HepG2 (cell line): ENCODE results near the gene IL27RA. TPM values are rescaled to one million over a fixed set of nuclear protein-coding genes. Genes with fewer than 3 reads are reported as not detected.

Source experiments
- CHD4 ChIP-seq: fragments of 200-600 bp; sonication (generic); IDR thresholded peaks from 2 replicates; pipeline ENCODE4 v1.7.0; 2017; ENCODE audit warnings: mild to moderate bottlenecking, low read length, borderline replicate concordance
- CREB1 ChIP-seq, 2 experiments: fragments of 450-650 bp in 1 of 2; IDR thresholded peaks; 2 replicates each; pipeline ENCODE4 v1.6.1; 2016 to 2017; ENCODE audit warnings: control low read depth in 1 of 2, mild to moderate bottlenecking in 1 of 2, missing compliant biosample characterization in 1 of 2, missing genetic modification characterization in 1 of 2
- EED ChIP-seq: sonication (generic); formaldehyde crosslinking; IDR thresholded peaks from 2 replicates; pipeline ENCODE4 v1.5.0; 2020; ENCODE audit warnings: mild to moderate bottlenecking, missing genetic modification reagents
- HOXA5 ChIP-seq: sonication (generic); formaldehyde crosslinking; IDR thresholded peaks from 2 replicates; pipeline ENCODE4 v1.4.0; 2020; ENCODE audit warnings: missing genetic modification reagents
- MED8 ChIP-seq: sonication (generic); formaldehyde crosslinking; IDR thresholded peaks from 2 replicates; pipeline ENCODE4 v1.8.1; 2023; ENCODE audit warnings: mild to moderate bottlenecking, missing genetic modification reagents; ENCODE audit not compliant: insufficient replicate concordance
- NFYB ChIP-seq: sonication (generic); formaldehyde crosslinking; IDR thresholded peaks from 2 replicates; pipeline ENCODE4 v1.4.0; 2020; ENCODE audit warnings: missing genetic modification reagents
- PAF1 ChIP-seq: IDR thresholded peaks from 2 replicates; pipeline ENCODE4 v1.6.1; 2016; ENCODE audit warnings: missing genetic modification reagents, missing compliant biosample characterization
- RAD21 ChIP-seq: fragments of 450-650 bp; formaldehyde crosslinking; IDR thresholded peaks from 2 replicates; pipeline ENCODE4 v1.5.0; 2020; ENCODE audit warnings: mild to moderate bottlenecking
- RXRB ChIP-seq: IDR thresholded peaks from 2 replicates; pipeline ENCODE4 v1.6.1; 2016; ENCODE audit warnings: borderline replicate concordance, missing genetic modification reagents, missing compliant biosample characterization
- SRSF4 ChIP-seq: fragments of 200-400 bp; formaldehyde crosslinking; IDR thresholded peaks from one replicate; pipeline ENCODE4 v1.6.1; 2018; ENCODE audit warnings: mild to moderate bottlenecking, low read depth, low read length, moderate library complexity; ENCODE audit not compliant: poor library complexity, severe bottlenecking
- THYN1 ChIP-seq: sonication (generic); formaldehyde crosslinking; IDR thresholded peaks from 2 replicates; pipeline ENCODE4 v1.8.1; 2023; ENCODE audit warnings: low read depth, mild to moderate bottlenecking, moderate library complexity, missing genetic modification reagents, borderline replicate concordance
- ZNF253 ChIP-seq: sonication (generic); formaldehyde crosslinking; IDR thresholded peaks from 2 replicates; pipeline ENCODE4 v1.8.0; 2022; ENCODE audit warnings: mild to moderate bottlenecking, missing genetic modification reagents, borderline replicate concordance
- ZNF460 ChIP-seq: sonication (generic); formaldehyde crosslinking; IDR thresholded peaks from 2 replicates; pipeline ENCODE4 v1.5.1; 2020; ENCODE audit warnings: missing genetic modification reagents, mild to moderate bottlenecking, borderline replicate concordance
- ZNF552 ChIP-seq: sonication (generic); formaldehyde crosslinking; IDR thresholded peaks from 2 replicates; pipeline ENCODE4 v1.9.0; 2022; ENCODE audit warnings: missing genetic modification reagents, mild to moderate bottlenecking, borderline replicate concordance
- ZNF619 ChIP-seq: sonication (generic); formaldehyde crosslinking; IDR thresholded peaks from 2 replicates; pipeline ENCODE4 v1.4.0; 2020; ENCODE audit warnings: mild to moderate bottlenecking, missing genetic modification reagents
- ZNF713 ChIP-seq: sonication (generic); formaldehyde crosslinking; IDR thresholded peaks from 2 replicates; pipeline ENCODE4 v1.4.0; 2020; ENCODE audit warnings: mild to moderate bottlenecking, missing genetic modification reagents
- polyA plus RNA-seq, 8 experiments: library from polyadenylated mRNA; depleted of rRNA in 3 of 8; stranded (reverse) in 7 of 8; unstranded in 1 of 8; fragments of >200 nt; fragmentation: Illumina TruSeq in 4 of 8; extraction: Trizol in 4 of 8; gene quantifications; 2 replicates each; pipeline versions ENCODE4 v1.2.1 to v1.2.3, GENCODE V29; 2011 to 2016; ENCODE audit warnings: low read depth in 4 of 8, missing spikeins in 1 of 8, mixed read lengths in 1 of 8; ENCODE audit not compliant: insufficient read depth in 1 of 8
- total RNA-seq, 5 experiments: library from RNA; depleted of rRNA; stranded (reverse); fragments of >200 nt; fragmentation: Illumina TruSeq; extraction: Trizol; gene quantifications; 2 replicates each; pipeline ENCODE4 v1.2.3, GENCODE V29; 2016; ENCODE audit warnings: low read depth in 1 of 5
- TF ChIP-seq, protein P1 (sequence below): sonication (generic); formaldehyde crosslinking; IDR thresholded peaks from 2 replicates; pipeline ENCODE4 v1.4.0; 2020; ENCODE audit warnings: missing genetic modification reagents
- TF ChIP-seq, protein P2 (sequence below), 2 experiments: IDR thresholded peaks; 2 replicates each; pipeline ENCODE4 v1.6.1; 2011 to 2012; ENCODE audit warnings: low read length in 2 of 2, borderline replicate concordance in 1 of 2, low read depth in 1 of 2, mild to moderate bottlenecking in 1 of 2, moderate library complexity in 1 of 2
- TF ChIP-seq, protein P3 (sequence below): IDR thresholded peaks from 2 replicates; pipeline ENCODE4 v1.6.1; 2012; ENCODE audit warnings: inconsistent platforms
- TF ChIP-seq, protein P4 (sequence below): sonication (generic); formaldehyde crosslinking; conservative IDR thresholded peaks from 2 replicates; pipeline ENCODE4 v1.4.0; 2020; ENCODE audit warnings: mild to moderate bottlenecking, missing genetic modification reagents, moderate library complexity

The IL27RA gene
- total and polyA plus RNA-seq, 2 of the 13 experiments (the other 11 are each of a cell fraction or from before 2014, with no cell fraction given), result 3.5 to 8.1 TPM

DNA sequence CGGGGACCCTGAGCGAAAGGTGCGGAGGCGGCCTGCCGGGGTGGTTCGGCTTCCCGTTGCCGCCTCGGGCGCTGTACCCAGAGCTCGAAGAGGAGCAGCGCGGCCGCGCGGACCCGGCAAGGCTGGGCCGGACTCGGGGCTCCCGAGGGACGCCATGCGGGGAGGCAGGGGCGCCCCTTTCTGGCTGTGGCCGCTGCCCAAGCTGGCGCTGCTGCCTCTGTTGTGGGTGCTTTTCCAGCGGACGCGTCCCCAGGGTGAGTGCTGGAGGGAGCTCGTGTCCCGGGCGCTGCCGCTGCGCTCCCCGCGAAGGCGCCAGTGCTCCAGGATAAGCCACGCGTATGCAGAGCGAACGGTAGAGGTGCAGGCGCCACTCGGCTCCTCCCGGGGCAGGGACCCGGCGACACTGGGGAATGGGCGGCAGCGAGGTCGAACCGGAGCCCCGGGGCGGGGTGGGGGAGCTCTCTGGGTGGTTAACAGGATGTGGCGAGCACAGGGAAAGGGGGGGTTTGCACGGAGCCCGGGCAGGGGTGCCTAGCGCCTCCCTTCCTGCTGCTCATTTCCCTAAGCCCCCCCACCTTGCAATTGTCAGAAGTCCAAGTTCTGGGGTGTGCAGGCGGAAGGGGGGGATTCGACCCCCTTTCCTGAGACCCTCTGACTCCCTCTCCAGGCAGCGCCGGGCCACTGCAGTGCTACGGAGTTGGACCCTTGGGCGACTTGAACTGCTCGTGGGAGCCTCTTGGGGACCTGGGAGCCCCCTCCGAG, at the start of gene IL27RA (continued):
- TF ChIP-seq, protein P1, sequence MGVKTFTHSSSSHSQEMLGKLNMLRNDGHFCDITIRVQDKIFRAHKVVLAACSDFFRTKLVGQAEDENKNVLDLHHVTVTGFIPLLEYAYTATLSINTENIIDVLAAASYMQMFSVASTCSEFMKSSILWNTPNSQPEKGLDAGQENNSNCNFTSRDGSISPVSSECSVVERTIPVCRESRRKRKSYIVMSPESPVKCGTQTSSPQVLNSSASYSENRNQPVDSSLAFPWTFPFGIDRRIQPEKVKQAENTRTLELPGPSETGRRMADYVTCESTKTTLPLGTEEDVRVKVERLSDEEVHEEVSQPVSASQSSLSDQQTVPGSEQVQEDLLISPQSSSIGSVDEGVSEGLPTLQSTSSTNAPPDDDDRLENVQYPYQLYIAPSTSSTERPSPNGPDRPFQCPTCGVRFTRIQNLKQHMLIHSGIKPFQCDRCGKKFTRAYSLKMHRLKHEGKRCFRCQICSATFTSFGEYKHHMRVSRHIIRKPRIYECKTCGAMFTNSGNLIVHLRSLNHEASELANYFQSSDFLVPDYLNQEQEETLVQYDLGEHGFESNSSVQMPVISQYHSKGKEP (CRISPR knock-in tag), result no peak
- TF ChIP-seq, protein P2, sequence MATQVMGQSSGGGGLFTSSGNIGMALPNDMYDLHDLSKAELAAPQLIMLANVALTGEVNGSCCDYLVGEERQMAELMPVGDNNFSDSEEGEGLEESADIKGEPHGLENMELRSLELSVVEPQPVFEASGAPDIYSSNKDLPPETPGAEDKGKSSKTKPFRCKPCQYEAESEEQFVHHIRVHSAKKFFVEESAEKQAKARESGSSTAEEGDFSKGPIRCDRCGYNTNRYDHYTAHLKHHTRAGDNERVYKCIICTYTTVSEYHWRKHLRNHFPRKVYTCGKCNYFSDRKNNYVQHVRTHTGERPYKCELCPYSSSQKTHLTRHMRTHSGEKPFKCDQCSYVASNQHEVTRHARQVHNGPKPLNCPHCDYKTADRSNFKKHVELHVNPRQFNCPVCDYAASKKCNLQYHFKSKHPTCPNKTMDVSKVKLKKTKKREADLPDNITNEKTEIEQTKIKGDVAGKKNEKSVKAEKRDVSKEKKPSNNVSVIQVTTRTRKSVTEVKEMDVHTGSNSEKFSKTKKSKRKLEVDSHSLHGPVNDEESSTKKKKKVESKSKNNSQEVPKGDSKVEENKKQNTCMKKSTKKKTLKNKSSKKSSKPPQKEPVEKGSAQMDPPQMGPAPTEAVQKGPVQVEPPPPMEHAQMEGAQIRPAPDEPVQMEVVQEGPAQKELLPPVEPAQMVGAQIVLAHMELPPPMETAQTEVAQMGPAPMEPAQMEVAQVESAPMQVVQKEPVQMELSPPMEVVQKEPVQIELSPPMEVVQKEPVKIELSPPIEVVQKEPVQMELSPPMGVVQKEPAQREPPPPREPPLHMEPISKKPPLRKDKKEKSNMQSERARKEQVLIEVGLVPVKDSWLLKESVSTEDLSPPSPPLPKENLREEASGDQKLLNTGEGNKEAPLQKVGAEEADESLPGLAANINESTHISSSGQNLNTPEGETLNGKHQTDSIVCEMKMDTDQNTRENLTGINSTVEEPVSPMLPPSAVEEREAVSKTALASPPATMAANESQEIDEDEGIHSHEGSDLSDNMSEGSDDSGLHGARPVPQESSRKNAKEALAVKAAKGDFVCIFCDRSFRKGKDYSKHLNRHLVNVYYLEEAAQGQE (IDR thresholded peaks at IDR 0.05; ENCODE audit: borderline replicate concordance in 1 of 2, low read depth in 1 of 2, low read length in 2 of 2), result no peak
- TF ChIP-seq ZNF619 (CRISPR knock-in tag) (0 out of 2 replicates have a peak, but pooled peaks have one; percentile 39), EED (CRISPR knock-in tag) (peak; percentile 66; the same call in 1 of the 2 replicates), RXRB (CRISPR knock-in tag) (no peak), THYN1 (CRISPR knock-in tag) (no peak), MED8 (CRISPR knock-in tag) (peak; percentile 46), PAF1 (CRISPR knock-in tag) (no peak), ZNF552 (CRISPR knock-in tag) (no peak), HOXA5 (CRISPR knock-in tag) (peak; percentile 42; the same call in 1 of the 2 replicates), ZNF253 (CRISPR knock-in tag) (no peak; the same call in 1 of the 2 replicates), RAD21 (peak; percentile 65), ZNF460 (CRISPR knock-in tag) (no peak), NFYB (CRISPR knock-in tag) (no peak), SRSF4 (no peak), CHD4 (no peak), ZNF713 (CRISPR knock-in tag) (no peak), CREB1 (IDR thresholded peaks at IDR 0.05) (no peak), CREB1 (CRISPR knock-in tag; IDR thresholded peaks at IDR 0.05) (no peak)
- TF ChIP-seq, protein P3, sequence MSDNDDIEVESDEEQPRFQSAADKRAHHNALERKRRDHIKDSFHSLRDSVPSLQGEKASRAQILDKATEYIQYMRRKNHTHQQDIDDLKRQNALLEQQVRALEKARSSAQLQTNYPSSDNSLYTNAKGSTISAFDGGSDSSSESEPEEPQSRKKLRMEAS, result peak; percentile 81
- TF ChIP-seq, protein P4, sequence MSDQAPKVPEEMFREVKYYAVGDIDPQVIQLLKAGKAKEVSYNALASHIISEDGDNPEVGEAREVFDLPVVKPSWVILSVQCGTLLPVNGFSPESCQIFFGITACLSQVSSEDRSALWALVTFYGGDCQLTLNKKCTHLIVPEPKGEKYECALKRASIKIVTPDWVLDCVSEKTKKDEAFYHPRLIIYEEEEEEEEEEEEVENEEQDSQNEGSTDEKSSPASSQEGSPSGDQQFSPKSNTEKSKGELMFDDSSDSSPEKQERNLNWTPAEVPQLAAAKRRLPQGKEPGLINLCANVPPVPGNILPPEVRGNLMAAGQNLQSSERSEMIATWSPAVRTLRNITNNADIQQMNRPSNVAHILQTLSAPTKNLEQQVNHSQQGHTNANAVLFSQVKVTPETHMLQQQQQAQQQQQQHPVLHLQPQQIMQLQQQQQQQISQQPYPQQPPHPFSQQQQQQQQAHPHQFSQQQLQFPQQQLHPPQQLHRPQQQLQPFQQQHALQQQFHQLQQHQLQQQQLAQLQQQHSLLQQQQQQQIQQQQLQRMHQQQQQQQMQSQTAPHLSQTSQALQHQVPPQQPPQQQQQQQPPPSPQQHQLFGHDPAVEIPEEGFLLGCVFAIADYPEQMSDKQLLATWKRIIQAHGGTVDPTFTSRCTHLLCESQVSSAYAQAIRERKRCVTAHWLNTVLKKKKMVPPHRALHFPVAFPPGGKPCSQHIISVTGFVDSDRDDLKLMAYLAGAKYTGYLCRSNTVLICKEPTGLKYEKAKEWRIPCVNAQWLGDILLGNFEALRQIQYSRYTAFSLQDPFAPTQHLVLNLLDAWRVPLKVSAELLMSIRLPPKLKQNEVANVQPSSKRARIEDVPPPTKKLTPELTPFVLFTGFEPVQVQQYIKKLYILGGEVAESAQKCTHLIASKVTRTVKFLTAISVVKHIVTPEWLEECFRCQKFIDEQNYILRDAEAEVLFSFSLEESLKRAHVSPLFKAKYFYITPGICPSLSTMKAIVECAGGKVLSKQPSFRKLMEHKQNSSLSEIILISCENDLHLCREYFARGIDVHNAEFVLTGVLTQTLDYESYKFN (CRISPR knock-in tag), result 0 out of 2 replicates have a peak, but pooled peaks have one; percentile 18
